HCT116 (cell line): ENCODE data around the gene UBXN11. TPM values are rescaled to one million over a fixed set of nuclear protein-coding genes. Genes with fewer than 3 reads are reported as not detected.
A peak's percentile ranks its signal among the peaks of the same experiment; 100 is the strongest.

Experiments
- ATAC-seq: fragments of 200-7000 bp; cut with Tn5 transposase; 2 replicates; pipeline ENCODE4 v1.9.1; 2020; ENCODE audit warnings: mild to moderate bottlenecking, moderate library complexity
- BruUV-seq: library from RNA; stranded (reverse); fragments of 400-500 nt; replicated peaks from 2 replicates; lab custom pipeline; 2021; lab: Mats Ljungman, UMichigan
- CTCF ChIA-PET: fragments of 300-600 bp; sonication (Branson Sonifier 250); formaldehyde crosslinking; loops from one replicate; lab custom pipeline; 2021; ENCODE audit warnings: antibody characterized with exemption; lab: Charles Lee
- POLR2A ChIA-PET: fragments of 300-600, 350-600 bp; sonication (Branson Sonifier 250); formaldehyde crosslinking; loops from one replicate; lab custom pipeline; 2021; ENCODE audit warnings: antibody characterized with exemption; lab: Charles Lee
- RAD21 ChIA-PET, 2 experiments: fragments of 300-600 bp; sonication (Branson Sonifier 250); formaldehyde crosslinking; loops; one replicate each; lab custom pipeline; 2023; ENCODE audit warnings: low total read pairs in 2 of 2; ENCODE audit not compliant: uncharacterized antibody in 2 of 2, unreplicated experiment in 2 of 2, low non-redundant PET in 1 of 2; lab: Charles Lee
- DNase-seq: peaks from one replicate; pipeline ENCODE4 v3.0.0-alpha.2; 2010; ENCODE audit warnings: low read depth, low spot score
- H2AFZ ChIP-seq: fragments of 200-600 bp; shearing (Covaris generic), sonication (generic); 2 replicates; pipeline ENCODE4 v1.6.1; 2017; ENCODE audit warnings: low read depth, mixed run types, mixed read lengths, antibody characterized with exemption, low read length; ENCODE audit not compliant: poor library complexity, severe bottlenecking
- H3K27ac ChIP-seq: 2 replicates; pipeline ENCODE4 v1.5.1; 2012; ENCODE audit warnings: low read depth, low read length
- H3K27me3 ChIP-seq: fragments of 200-600 bp; sonication (generic); 2 replicates; pipeline ENCODE4 v1.6.1; 2016; ENCODE audit warnings: mixed run types, low read length, mixed read lengths; ENCODE audit not compliant: insufficient read depth
- H3K36me3 ChIP-seq, 2 experiments: fragments of 200-500 bp in 1 of 2; fragments of 200-600 bp in 1 of 2; sonication (Bioruptor generic) in 1 of 2; sonication (generic) in 1 of 2; 2 replicates each; pipeline versions ENCODE4 v1.5.1 to v1.6.1; 2014 to 2016; ENCODE audit warnings: low read length in 2 of 2, inconsistent platforms in 1 of 2, mixed read lengths in 1 of 2, mixed run types in 1 of 2; ENCODE audit not compliant: insufficient read depth in 2 of 2, control insufficient read depth in 1 of 2
- H3K4me1 ChIP-seq, 2 experiments: fragments of 200-600 bp in 1 of 2; sonication (generic) in 1 of 2; 2 replicates each; pipeline versions ENCODE4 v1.5.1 to v1.6.1; 2012 to 2017; ENCODE audit warnings: low read length in 2 of 2, inconsistent platforms in 1 of 2, mild to moderate bottlenecking in 1 of 2, mixed read lengths in 1 of 2, mixed run types in 1 of 2, moderate library complexity in 1 of 2; ENCODE audit not compliant: insufficient read depth in 2 of 2, control insufficient read depth in 1 of 2
- H3K4me2 ChIP-seq: fragments of 200-600 bp; sonication (generic); 2 replicates; pipeline ENCODE4 v1.6.1; 2017; ENCODE audit warnings: mixed run types, low read length, mixed read lengths
- H3K4me3 ChIP-seq, 2 experiments: fragments of 200-600 bp in 1 of 2; sonication (generic) in 1 of 2; replicated peaks in 1 of 2; 2 replicates each; pipeline ENCODE4 v1.5.1; 2011 to 2016; ENCODE audit warnings: low read length in 2 of 2, control low read depth in 1 of 2, low read depth in 1 of 2, mild to moderate bottlenecking in 1 of 2, mixed read lengths in 1 of 2, mixed run types in 1 of 2
- H3K79me2 ChIP-seq: fragments of 200-600 bp; sonication (generic); 2 replicates; pipeline ENCODE4 v1.6.1; 2017; ENCODE audit warnings: mild to moderate bottlenecking, mixed run types, low read length, moderate library complexity, mixed read lengths; ENCODE audit not compliant: insufficient read depth
- H3K9ac ChIP-seq: fragments of 200-600 bp; sonication (generic); 2 replicates; pipeline ENCODE4 v1.6.1; 2016; ENCODE audit warnings: low read length, mixed read lengths
- H3K9me2 ChIP-seq: fragments of 200-600 bp; sonication (generic), shearing (Covaris generic); 2 replicates; pipeline ENCODE4 v1.6.1; 2017; ENCODE audit warnings: mixed run types, mild to moderate bottlenecking, moderate library complexity; ENCODE audit not compliant: insufficient read depth
- H3K9me3 ChIP-seq, 2 experiments: fragments of 200-500 bp in 1 of 2; fragments of 200-600 bp in 1 of 2; sonication (Bioruptor generic) in 1 of 2; sonication (generic) in 1 of 2; 2 replicates each; pipeline ENCODE4 v1.6.1; 2014 to 2017; ENCODE audit warnings: low read length in 2 of 2, mixed read lengths in 2 of 2, inconsistent platforms in 1 of 2, low read depth in 1 of 2, mild to moderate bottlenecking in 1 of 2, mixed run types in 1 of 2, moderate library complexity in 1 of 2; ENCODE audit not compliant: control insufficient read depth in 1 of 2, insufficient read depth in 1 of 2
- H4K20me1 ChIP-seq: fragments of 200-600 bp; sonication (generic), shearing (Covaris generic); 2 replicates; pipeline ENCODE4 v1.6.1; 2017; ENCODE audit warnings: mixed run types, mild to moderate bottlenecking, moderate library complexity; ENCODE audit not compliant: insufficient read depth
- CEBPB ChIP-seq: IDR thresholded peaks from 2 replicates; pipeline ENCODE4 v1.6.1; 2012; ENCODE audit warnings: low read depth
- CTCF ChIP-seq, 3 experiments: fragments of 200-600 bp in 1 of 3; sonication (generic) in 1 of 3; IDR thresholded peaks in 2 of 3; conservative IDR thresholded peaks in 1 of 3; 2 replicates each; pipeline ENCODE4 v1.5.1; 2012 to 2017; ENCODE audit warnings: low read depth in 2 of 3, low read length in 2 of 3, antibody characterized with exemption in 1 of 3, borderline replicate concordance in 1 of 3, control low read depth in 1 of 3, mild to moderate bottlenecking in 1 of 3, mixed read lengths in 1 of 3, mixed run types in 1 of 3, moderate library complexity in 1 of 3; ENCODE audit not compliant: insufficient read depth in 1 of 3
- EGR1 ChIP-seq: IDR thresholded peaks from 2 replicates; pipeline ENCODE4 v1.6.1; 2012; ENCODE audit warnings: low read depth
- ELF1 ChIP-seq: IDR thresholded peaks from 2 replicates; pipeline ENCODE4 v1.6.1; 2012; ENCODE audit warnings: low read depth, borderline replicate concordance
- EZH2 ChIP-seq: fragments of 200-600 bp; sonication (generic); IDR thresholded peaks from 2 replicates; pipeline ENCODE4 v1.6.1; 2017; ENCODE audit warnings: antibody characterized with exemption, mixed run types
- EZH2phosphoT487 ChIP-seq: fragments of 200-600 bp; IDR thresholded peaks from 2 replicates; pipeline ENCODE4 v1.6.1; 2018; ENCODE audit warnings: antibody characterized with exemption, borderline replicate concordance
- JUND ChIP-seq: IDR thresholded peaks from 2 replicates; pipeline ENCODE4 v1.6.1; 2012
- POLR2A ChIP-seq: IDR thresholded peaks from 2 replicates; pipeline ENCODE4 v1.7.0; 2011; ENCODE audit warnings: borderline replicate concordance; ENCODE audit not compliant: insufficient read depth, insufficient read length; ENCODE audit errors: extremely low read depth
- REST ChIP-seq: IDR thresholded peaks from 2 replicates; pipeline ENCODE4 v1.6.1; 2012; ENCODE audit warnings: low read depth
- SIN3A ChIP-seq: IDR thresholded peaks from 2 replicates; pipeline ENCODE4 v1.6.1; 2012; ENCODE audit warnings: low read depth
- SP1 ChIP-seq: IDR thresholded peaks from 2 replicates; pipeline ENCODE4 v1.6.1; 2012; ENCODE audit warnings: low read depth
- SRF ChIP-seq: IDR thresholded peaks from 2 replicates; pipeline ENCODE4 v1.6.1; 2012; ENCODE audit warnings: low read depth
- TCF7L2 ChIP-seq: IDR thresholded peaks from 2 replicates; pipeline ENCODE4 v1.7.0; 2011; ENCODE audit warnings: borderline replicate concordance, inconsistent platforms; ENCODE audit not compliant: insufficient read depth, insufficient read length; ENCODE audit errors: extremely low read depth
- YY1 ChIP-seq: IDR thresholded peaks from 2 replicates; pipeline ENCODE4 v1.6.1; 2011; ENCODE audit warnings: low read length, low read depth, moderate library complexity, mild to moderate bottlenecking; ENCODE audit not compliant: insufficient replicate concordance; ENCODE audit errors: extremely low read depth
- ZNF274 ChIP-seq: fragments of 200-500 bp; sonication (Bioruptor generic); IDR thresholded peaks from 2 replicates; pipeline ENCODE4 v1.6.1; 2014; ENCODE audit warnings: mild to moderate bottlenecking, low read depth, low read length, inconsistent platforms
- intact Hi-C: fragments of 100-400 bp; cut with micrococcal nuclease; formaldehyde crosslinking; loops from 2 replicates; pipeline ENCODE4 v1.10.0; 2022
- total RNA-seq: library from RNA; stranded (reverse); gene quantifications from one replicate; pipeline ENCODE4 v1.2.1, GENCODE V29; 2021; ENCODE audit not compliant: unreplicated experiment
- TF ChIP-seq, protein P1 (sequence below): IDR thresholded peaks from 2 replicates; pipeline ENCODE4 v1.6.1; 2012
- TF ChIP-seq, protein P2 (sequence below): IDR thresholded peaks from 2 replicates; pipeline ENCODE4 v1.6.1; 2011; ENCODE audit warnings: mild to moderate bottlenecking, low read length, moderate library complexity; ENCODE audit not compliant: insufficient replicate concordance; ENCODE audit errors: extremely low read depth

Gene UBXN11
- total RNA-seq, 1 experiment from 2014 or later: 19.3 TPM

- CTCF ChIA-PET: no interaction called here
- no peak overlapping the region for H2AFZ ChIP-seq
- POLR2A ChIA-PET: no interaction called here
- DNase-seq: no peak
- H3K4me3 ChIP-seq: peak overlapping the region in 1 of 2 experiments; percentile 86; a peak in 1 of 4 replicates
- TF ChIP-seq POLR2A: no peak
- no peak for TF ChIP-seq EGR1
- no peak for TF ChIP-seq ZNF274
- no peak for TF ChIP-seq JUND
- no peak for TF ChIP-seq CTCF (IDR thresholded peaks at IDR 0.05 in 2 of 3, conservative IDR thresholded peaks at IDR 0.05 in 1 of 3; ENCODE audit: borderline replicate concordance in 1 of 3, insufficient read depth in 1 of 3, low read depth in 2 of 3, low read length in 2 of 3)
- TF ChIP-seq REST: no peak
- TF ChIP-seq, protein P1, sequence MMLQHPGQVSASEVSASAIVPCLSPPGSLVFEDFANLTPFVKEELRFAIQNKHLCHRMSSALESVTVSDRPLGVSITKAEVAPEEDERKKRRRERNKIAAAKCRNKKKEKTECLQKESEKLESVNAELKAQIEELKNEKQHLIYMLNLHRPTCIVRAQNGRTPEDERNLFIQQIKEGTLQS: no peak
- no peak for TF ChIP-seq ELF1
- TF ChIP-seq SP1: no peak
- no peak for TF ChIP-seq TCF7L2
- TF ChIP-seq EZH2: no peak
- TF ChIP-seq, protein P2, sequence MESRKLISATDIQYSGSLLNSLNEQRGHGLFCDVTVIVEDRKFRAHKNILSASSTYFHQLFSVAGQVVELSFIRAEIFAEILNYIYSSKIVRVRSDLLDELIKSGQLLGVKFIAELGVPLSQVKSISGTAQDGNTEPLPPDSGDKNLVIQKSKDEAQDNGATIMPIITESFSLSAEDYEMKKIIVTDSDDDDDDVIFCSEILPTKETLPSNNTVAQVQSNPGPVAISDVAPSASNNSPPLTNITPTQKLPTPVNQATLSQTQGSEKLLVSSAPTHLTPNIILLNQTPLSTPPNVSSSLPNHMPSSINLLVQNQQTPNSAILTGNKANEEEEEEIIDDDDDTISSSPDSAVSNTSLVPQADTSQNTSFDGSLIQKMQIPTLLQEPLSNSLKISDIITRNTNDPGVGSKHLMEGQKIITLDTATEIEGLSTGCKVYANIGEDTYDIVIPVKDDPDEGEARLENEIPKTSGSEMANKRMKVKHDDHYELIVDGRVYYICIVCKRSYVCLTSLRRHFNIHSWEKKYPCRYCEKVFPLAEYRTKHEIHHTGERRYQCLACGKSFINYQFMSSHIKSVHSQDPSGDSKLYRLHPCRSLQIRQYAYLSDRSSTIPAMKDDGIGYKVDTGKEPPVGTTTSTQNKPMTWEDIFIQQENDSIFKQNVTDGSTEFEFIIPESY: no peak
- TF ChIP-seq EZH2phosphoT487: no peak
- no peak for TF ChIP-seq CEBPB
- no peak for TF ChIP-seq SIN3A
- no peak for TF ChIP-seq SRF
- TF ChIP-seq YY1: no peak
- peaks cover 11 to 23% of the 10 kb centered on the region in 2 experiments for H3K4me1 ChIP-seq
- intact Hi-C loops: no loop called here
- peak overlapping the region; percentile 69 for H3K9ac ChIP-seq
- BruUV-seq: no TSS peak
- H3K79me2 ChIP-seq: no peaks in the 10 kb centered on the region
- peak overlapping the region; percentile 54; the same call in 1 of the 2 replicates for H3K27ac ChIP-seq
- no peak for ATAC-seq
- H3K9me2 ChIP-seq: no peaks in the 10 kb centered on the region
- no peaks in the 10 kb centered on the region for H3K27me3 ChIP-seq
- H4K20me1 ChIP-seq: no peaks in the 10 kb centered on the region
- RAD21 ChIA-PET: no interaction called here
- H3K36me3 ChIP-seq: no peaks in the 10 kb centered on the region; a peak in 1 of 4 replicates
- H3K9me3 ChIP-seq: no peaks in the 10 kb centered on the region
- peak overlapping the region; percentile 99 for H3K4me2 ChIP-seq
Observed at GRCh38 chr1:26337206-26337535, 30.7 kb upstream of the UBXN11 start.
